TTC549 (cell line): ENCODE data around the gene HTR1B.

Experiments used
- FAIRE-seq: peaks from 2 replicates; lab custom pipeline; 2012; peaks lifted over from hg19 to GRCh38; lab: Jason Lieb, UNC

The HTR1B gene

DNA sequence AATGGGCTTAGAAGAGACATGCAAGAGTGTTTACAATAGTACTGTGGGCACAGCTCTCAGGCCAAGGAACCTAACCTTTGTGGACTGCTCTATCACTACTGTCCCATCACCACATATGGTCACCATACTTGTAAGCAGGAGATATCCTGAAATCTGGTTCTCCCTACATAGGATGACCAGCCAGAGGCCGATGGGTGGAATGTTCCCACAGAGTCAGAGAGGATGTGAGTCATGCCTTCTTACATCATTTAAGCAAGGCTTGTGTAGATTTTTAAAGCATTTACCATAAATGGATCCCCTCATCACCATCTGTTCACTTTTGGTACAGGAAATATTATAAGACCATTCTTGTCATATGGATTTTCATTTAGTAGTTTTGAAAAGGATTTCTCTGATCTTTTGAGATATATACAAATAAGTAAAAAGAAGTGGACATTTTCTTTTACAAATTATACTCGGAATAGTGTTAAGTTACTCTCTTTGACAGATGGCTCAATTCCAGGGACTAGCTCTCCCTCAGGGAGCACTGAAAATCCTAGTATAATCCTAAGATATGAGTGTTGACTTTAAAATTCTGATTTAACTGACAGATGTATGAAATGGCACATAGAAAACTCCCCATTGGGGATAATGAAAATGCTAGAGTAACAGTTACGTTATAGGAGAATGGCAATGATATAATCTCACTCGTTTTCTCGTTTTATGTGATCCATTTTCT is 6.6 kb downstream of the HTR1B start:
- FAIRE-seq, result no peak

GRCh38 chr6:77455271-77455670 is 8.0 kb downstream of the HTR1B start:
- FAIRE-seq, result no peak

- no peak for FAIRE-seq
Observed at GRCh38 chr6:77454386-77454785, 8.9 kb downstream of the HTR1B start.

GRCh38 chr6:77451466-77451865 is 11.8 kb downstream of the HTR1B start:
- no peak for FAIRE-seq

GRCh38 chr6:77450924-77451323 is 12.4 kb downstream of the HTR1B start:
- no peak for FAIRE-seq

GRCh38 chr6:77448546-77448945 is 14.7 kb downstream of the HTR1B start:
- no peak for FAIRE-seq

GRCh38 chr6:77447254-77447653 is 16.0 kb downstream of the HTR1B start:
- no peak for FAIRE-seq

- FAIRE-seq, result no peak
Observed at GRCh38 chr6:77446249-77446648, 17.0 kb downstream of the HTR1B start.

- FAIRE-seq, result no peak
Observed at GRCh38 chr6:77445214-77445613, 18.1 kb downstream of the HTR1B start.

DNA sequence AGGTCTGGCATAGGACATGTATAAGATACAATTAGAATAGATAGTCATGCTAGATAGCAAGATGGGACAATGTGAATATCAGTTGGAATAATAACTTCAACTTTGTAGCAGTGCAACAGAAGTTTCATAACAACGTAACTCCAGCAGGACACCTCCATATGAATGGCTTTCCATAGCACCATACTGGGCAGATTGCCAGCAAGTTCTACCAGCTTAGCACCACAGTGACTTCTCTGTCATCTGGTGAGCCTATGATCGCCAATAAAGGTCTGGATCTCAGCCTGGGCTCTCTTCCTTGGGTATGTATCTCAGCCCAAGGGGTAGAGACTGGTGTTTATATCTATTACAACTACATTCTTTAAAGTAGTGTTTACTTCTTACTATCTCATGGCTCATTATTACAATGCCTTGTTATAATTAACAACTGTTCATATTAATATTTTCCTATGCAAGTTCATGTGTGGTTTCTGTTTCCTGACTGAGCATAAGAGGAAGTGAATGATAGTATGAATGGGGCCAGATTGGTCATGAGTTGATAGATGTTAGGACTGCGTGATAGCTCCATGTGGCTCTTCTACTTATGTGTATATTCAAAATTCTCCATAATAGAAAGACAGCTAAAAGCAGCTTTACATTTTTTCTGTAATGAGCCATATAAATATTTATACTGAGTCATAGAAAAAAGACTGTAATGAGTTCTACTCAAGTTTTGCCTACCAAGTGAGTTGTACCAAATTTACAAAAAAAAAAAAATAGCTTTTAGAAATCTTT is 22.9 kb downstream of the HTR1B start:
- FAIRE-seq, result no peak

- FAIRE-seq, result no peak
Observed at GRCh38 chr6:77433888-77434287, 29.4 kb downstream of the HTR1B start.

DNA sequence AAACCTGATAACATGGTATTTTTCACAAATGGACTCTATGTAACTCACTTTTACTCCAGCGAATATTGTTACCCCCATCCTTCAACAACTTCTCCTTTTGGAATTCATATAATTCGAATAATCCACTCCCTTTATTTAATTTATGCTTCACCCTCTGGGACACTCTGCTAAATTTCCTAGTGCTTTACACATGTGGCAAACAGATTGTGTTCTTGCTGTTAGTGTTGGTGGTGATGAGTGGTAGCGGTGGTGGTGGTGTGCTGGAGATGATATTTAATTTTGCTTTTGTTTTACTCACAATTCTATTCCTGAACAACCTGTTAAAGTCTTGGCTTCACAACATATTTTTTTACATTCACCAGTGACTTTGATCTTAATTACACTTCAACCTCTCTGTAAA is 32.8 kb downstream of the HTR1B start:
- FAIRE-seq, result no peak

DNA sequence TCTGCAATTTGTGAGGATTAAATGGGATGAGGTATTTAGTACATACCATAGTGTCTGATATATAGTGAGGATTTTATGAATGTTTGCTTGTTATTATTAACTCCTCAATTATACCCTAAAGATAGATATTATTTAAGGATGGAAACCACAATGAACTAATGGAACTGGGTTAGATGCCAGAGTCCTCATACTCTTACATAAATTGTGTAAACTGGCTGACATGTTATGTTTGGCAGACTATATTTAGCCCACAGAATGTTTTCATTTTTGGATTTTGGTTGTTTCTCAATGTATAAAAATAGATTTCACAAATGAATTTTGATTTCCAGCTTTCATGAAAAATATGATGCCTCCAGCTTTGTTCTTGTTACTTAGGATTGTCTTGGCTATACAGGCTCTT is 37.6 kb downstream of the HTR1B start:
- FAIRE-seq, result no peak

DNA sequence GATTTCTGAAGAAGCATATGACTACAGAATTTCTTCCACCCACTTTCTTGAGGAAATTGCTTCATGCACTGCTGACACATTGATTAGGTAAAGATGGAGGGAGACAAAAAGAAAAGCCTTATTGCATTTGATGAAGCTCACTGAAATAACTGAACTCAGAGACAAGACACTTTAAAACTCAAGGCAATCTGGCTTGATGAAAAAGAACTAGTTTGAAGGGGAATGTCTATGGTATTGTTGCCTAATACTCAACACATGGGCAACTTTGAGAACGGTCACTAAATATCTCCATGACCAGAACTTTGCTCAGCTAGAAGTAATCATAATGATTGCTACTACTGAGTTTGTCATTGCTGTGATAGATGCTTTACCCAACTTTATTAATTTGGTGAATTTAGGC is 38.1 kb downstream of the HTR1B start:
- FAIRE-seq, result no peak

DNA sequence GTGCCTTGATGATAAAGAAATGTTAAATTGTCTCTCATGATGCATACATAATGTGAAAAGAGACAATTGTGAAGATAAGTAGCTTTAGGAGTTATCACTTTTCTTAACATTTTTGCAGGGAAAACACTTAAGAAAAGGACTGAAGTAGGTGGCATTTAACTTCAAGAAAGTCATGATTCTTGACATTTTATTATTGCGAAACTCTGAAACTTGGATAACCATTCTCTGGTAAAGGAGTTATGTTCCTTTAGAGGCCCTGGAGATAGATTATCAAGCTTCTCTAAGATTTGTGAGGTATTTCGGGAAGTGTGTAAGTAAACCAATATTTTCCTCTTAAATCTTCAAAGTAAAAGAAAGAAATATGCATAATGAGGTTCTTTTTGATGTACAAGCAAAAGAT is 38.5 kb downstream of the HTR1B start:
- FAIRE-seq, result no peak

- no peak for FAIRE-seq
Observed at GRCh38 chr6:77416839-77417238, 46.5 kb downstream of the HTR1B start.

DNA sequence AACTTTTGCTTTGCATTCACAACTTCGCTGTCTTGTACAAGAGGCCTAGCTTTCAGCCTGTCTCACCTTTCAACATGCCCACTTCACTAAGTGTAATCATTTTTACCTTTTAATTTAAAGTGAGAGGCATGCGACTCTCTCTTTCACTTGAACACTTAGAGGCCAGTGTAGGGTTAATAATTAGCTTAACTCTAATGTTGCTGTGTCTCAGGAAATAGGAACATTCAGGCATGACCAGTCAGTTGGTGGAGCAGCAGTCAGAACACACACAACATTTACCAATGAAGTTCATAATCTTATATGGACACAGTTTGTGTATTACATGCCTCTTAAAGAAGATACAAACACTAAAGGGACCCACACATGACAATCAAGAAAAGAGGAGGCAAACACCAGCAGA is 47.6 kb downstream of the HTR1B start:
- no peak for FAIRE-seq
